Choroid plexus epithelial cell (primary cell): Measurements from ENCODE around the gene CC2D1B.
A peak's percentile ranks its signal among the peaks of the same experiment; 100 is the strongest.

Experiments
- DNase-seq: peaks from one replicate; pipeline ENCODE4 v3.0.0-alpha.2; 2010; ENCODE audit warnings: low read depth
- H3K4me3 ChIP-seq: 2 replicates; pipeline ENCODE4 v1.5.1; 2011; ENCODE audit warnings: low read depth, mild to moderate bottlenecking, control low read depth, low read length, moderate library complexity
- TF ChIP-seq, protein P1 (sequence below): conservative IDR thresholded peaks from 2 replicates; pipeline ENCODE4 v1.5.1; 2011; ENCODE audit warnings: low read depth, mild to moderate bottlenecking, control low read depth, inconsistent platforms, low read length, moderate library complexity

The CC2D1B gene

DNA sequence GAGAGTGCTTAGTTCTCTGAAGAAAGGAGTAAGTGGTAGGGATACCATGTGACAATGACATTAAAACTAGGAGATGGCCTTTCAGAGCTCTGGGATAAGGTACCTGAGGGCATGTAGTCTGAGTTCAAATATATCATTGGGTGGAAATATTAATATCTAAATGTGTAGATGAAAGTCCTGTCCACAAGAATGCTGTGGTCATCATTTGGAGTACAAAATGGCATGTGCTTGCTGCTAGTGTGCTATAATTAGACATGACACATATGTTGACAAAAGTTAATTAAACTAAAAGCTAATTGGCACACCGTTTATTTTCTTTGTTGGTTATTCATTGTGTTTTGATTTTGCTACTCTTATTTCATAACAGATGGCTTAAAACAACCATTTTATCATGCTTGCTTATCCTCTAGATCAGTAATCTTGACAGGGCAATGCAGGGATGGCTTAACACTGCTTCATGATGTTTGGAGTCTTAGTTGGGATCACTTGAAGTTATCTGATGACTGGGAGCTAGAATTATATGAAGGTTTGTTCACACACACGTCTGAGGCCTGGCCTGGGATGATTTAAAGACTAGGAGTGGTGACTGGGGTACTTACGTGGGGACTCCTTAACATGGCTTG lies 31.0 kb downstream of the CC2D1B start:
- TF ChIP-seq, protein P1, sequence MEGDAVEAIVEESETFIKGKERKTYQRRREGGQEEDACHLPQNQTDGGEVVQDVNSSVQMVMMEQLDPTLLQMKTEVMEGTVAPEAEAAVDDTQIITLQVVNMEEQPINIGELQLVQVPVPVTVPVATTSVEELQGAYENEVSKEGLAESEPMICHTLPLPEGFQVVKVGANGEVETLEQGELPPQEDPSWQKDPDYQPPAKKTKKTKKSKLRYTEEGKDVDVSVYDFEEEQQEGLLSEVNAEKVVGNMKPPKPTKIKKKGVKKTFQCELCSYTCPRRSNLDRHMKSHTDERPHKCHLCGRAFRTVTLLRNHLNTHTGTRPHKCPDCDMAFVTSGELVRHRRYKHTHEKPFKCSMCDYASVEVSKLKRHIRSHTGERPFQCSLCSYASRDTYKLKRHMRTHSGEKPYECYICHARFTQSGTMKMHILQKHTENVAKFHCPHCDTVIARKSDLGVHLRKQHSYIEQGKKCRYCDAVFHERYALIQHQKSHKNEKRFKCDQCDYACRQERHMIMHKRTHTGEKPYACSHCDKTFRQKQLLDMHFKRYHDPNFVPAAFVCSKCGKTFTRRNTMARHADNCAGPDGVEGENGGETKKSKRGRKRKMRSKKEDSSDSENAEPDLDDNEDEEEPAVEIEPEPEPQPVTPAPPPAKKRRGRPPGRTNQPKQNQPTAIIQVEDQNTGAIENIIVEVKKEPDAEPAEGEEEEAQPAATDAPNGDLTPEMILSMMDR: no peak

DNA sequence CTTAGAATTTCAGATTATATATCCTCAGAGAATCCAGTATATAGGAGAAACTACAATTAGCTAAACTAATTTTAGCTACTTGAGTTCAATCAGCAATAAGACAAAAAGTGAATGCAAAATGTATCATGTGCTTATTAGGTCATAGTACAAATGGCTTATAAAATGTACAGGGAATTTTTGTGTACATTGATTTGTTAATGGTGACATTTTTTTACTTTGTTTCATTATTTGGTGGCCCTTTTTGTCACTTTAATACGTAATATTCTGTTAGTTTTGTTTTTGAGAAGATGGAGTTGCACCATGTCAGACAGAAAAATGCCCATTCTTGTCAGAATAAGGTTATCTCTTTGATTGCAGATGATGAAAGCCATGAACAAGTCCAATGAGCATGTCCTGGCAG lies 33.6 kb downstream of the CC2D1B start:
- no peak overlapping the region for H3K4me3 ChIP-seq
- TF ChIP-seq, protein P1: no peak
- no peak for DNase-seq

More for the DNA sequence above, 31.0 kb downstream of the CC2D1B start:
- no peak overlapping the region for H3K4me3 ChIP-seq
- DNase-seq: no peak

DNA sequence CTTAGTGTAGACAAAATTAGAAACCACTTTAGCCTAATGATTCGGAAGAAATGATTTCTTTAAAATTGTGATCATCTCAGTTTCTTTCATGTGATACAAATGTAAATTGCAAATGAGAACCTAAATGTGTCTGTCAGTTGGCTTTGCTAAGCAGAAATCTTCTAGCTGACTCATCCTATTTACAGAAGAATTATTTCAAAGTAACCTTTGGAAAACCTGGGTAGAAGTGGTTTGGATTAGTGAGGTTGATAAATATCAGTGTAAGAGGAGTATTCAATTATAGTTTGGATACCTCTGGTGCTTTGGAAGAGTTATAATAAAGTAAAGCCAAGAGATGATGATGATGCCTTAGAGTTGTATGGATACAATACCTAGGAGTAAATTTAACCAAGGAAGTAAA lies 37.4 kb downstream of the CC2D1B start:
- TF ChIP-seq, protein P1: no peak
- DNase-seq: peak; percentile 23
- no peak overlapping the region for H3K4me3 ChIP-seq

DNA sequence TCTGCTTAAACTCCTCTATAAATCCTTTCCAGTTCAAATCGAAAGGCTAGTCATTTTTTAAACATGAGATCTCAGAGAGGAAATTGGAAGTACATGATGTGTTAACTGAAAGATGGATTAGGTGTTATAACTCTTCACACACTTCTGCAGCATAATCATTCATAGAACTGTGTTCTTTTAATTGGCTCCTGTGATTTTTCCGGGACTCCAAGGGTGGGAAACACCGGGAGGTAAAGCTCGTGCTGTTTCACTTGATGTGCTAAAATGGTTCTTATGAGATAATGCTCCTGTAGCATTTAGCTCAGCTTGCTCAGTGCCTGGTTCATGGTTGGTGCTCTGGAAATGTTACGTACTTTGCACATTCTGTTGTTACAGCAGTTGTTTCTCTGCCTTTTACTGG lies 40.2 kb downstream of the CC2D1B start:
- no peak for DNase-seq
- no peak overlapping the region for H3K4me3 ChIP-seq
- TF ChIP-seq, protein P1: no peak

DNA sequence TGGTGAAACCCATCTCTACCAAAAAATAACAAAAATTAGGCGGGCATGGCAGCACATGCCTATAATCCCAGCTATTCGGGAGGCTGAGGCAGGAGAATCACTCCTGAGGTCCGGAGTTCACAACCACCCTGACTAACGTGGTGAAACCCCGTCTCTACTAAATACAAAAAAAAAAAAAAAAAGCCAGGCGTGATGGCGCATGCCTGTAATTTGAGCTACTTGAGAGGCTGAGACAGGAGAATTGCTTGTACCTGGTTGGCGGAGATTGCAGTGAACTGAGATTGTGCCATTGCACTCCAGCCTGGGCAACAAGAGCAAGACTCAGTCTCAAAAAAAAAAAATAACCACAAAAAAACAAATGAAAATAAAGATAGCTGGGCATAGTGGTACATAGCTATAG lies 42.3 kb downstream of the CC2D1B start:
- no peak for DNase-seq
- TF ChIP-seq, protein P1: no peak
- no peak overlapping the region for H3K4me3 ChIP-seq

DNA sequence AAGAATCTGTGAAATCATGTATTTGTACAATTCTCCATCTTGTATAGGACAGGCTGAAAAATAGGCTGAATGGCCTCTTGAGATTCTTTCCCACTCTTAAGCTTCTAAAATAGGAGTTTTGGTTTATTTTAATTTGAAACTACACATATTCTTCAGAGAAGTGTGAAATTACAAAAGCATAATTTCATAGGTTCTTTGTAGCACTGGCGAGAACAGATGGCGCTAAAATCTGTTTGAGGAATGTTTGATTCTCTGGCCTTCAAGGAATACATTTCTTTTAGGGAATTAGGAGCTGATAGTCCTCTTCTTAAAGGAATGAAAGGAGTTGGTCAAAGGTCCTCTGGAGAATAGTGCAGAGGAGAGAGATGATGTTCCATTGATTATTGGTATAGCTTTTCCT lies 44.9 kb downstream of the CC2D1B start:
- TF ChIP-seq, protein P1: no peak
- DNase-seq: no peak
- no peak overlapping the region for H3K4me3 ChIP-seq
